Measurements from ENCODE around the gene LAMA2. TPM values are rescaled to one million over a fixed set of nuclear protein-coding genes. Genes with fewer than 3 reads are reported as not detected.

LAMA2 gene
- total RNA-seq, 1 experiment from 2014 or later, result 4.2 TPM

DNA sequence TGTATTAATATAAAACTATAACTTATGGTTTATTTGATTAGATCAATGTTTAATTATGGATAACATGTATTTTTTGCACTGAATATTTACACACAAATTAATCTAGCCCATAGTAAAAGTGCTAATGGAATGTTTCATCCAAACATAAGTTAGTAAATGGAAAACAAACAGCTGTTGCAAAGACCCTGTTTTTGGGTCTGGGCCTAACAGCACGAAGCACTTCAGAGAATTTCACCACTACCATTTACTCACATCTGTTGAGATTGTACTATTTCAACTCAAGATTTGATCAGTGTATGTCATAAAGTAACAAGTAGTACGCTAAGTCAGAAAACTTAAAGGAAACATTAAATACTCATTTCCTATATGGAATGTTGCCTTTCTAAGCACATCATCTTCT is 359.6 kb downstream of the LAMA2 start:
- TF ChIP-seq, protein P1, sequence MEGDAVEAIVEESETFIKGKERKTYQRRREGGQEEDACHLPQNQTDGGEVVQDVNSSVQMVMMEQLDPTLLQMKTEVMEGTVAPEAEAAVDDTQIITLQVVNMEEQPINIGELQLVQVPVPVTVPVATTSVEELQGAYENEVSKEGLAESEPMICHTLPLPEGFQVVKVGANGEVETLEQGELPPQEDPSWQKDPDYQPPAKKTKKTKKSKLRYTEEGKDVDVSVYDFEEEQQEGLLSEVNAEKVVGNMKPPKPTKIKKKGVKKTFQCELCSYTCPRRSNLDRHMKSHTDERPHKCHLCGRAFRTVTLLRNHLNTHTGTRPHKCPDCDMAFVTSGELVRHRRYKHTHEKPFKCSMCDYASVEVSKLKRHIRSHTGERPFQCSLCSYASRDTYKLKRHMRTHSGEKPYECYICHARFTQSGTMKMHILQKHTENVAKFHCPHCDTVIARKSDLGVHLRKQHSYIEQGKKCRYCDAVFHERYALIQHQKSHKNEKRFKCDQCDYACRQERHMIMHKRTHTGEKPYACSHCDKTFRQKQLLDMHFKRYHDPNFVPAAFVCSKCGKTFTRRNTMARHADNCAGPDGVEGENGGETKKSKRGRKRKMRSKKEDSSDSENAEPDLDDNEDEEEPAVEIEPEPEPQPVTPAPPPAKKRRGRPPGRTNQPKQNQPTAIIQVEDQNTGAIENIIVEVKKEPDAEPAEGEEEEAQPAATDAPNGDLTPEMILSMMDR (conservative IDR thresholded peaks at IDR 0.05), result no peak
- Histone ChIP-seq H2BK20ac (ENCODE audit: low read depth, low read length, poor library complexity, severe bottlenecking) (no peak overlapping the region), H2BK15ac (ENCODE audit: low read depth, low read length) (no peak overlapping the region), H3K4me2 (ENCODE audit: insufficient read depth, insufficient read length, low read length) (no peak overlapping the region), H3K9ac (ENCODE audit: extremely low read depth, insufficient read length, low read length) (no peak overlapping the region), H3K14ac (ENCODE audit: insufficient read depth, low read length) (no peak overlapping the region), H3K79me1 (ENCODE audit: insufficient read depth, low read depth, low read length, poor library complexity, severe bottlenecking) (no peaks in the 10 kb centered on the region), H2BK12ac (ENCODE audit: insufficient read length, low read depth, low read length) (no peak overlapping the region), H3K4ac (ENCODE audit: low read depth, low read length) (no peak overlapping the region), H2AK5ac (ENCODE audit: insufficient read length, low read length) (no peak overlapping the region), H4K8ac (replicated peaks; ENCODE audit: insufficient read length, low read depth, low read length) (no peak overlapping the region), H4K20me1 (ENCODE audit: control insufficient read depth, insufficient read depth, insufficient read length) (no peaks in the 10 kb centered on the region), H3K27ac (ENCODE audit: insufficient read length, low read depth, low read length) (no peak overlapping the region), H3K18ac (ENCODE audit: insufficient read length, low read depth, low read length) (no peak overlapping the region), H4K5ac (ENCODE audit: insufficient read length, low read depth, low read length) (no peak overlapping the region), H3K9me3 (ENCODE audit: control insufficient read depth, low read depth, low read length) (no peaks in the 10 kb centered on the region), H3T11ph (ENCODE audit: low read length) (no peak overlapping the region), H3K27me3 (ENCODE audit: insufficient read depth, low read length) (no peaks in the 10 kb centered on the region), H3K23me2 (ENCODE audit: insufficient read length, low read depth, low read length, poor library complexity, severe bottlenecking) (no peaks in the 10 kb centered on the region), H3K4me1 (ENCODE audit: insufficient read depth, low read length) (no peaks in the 10 kb centered on the region), H2AFZ (ENCODE audit: low read length) (no peak overlapping the region), H3K79me2 (ENCODE audit: insufficient read depth, low read length) (no peaks in the 10 kb centered on the region), H3K56ac (ENCODE audit: insufficient read length, low read depth, low read length) (no peak overlapping the region), H4K91ac (ENCODE audit: insufficient read length, low read depth, low read length) (no peak overlapping the region), H2BK120ac (ENCODE audit: low read depth, low read length, poor library complexity, severe bottlenecking) (no peak overlapping the region), H3K23ac (ENCODE audit: insufficient read length, low read depth, low read length) (no peak overlapping the region), H2BK5ac (ENCODE audit: insufficient read length, low read length) (no peak overlapping the region)
- no peaks in the 10 kb centered on the region for H3K9me3 Mint-ChIP-seq
- H3K4me3 Mint-ChIP-seq, result no peak overlapping the region
- H3K27me3 Mint-ChIP-seq (ENCODE audit: low read depth), result no peaks in the 10 kb centered on the region
- no peak overlapping the region for H3K27ac Mint-ChIP-seq
- no peaks in the 10 kb centered on the region for H3K36me3 Mint-ChIP-seq (ENCODE audit: insufficient read depth in 1 of 3, low read depth in 3 of 3)
- no CpG with 5 or more reads among the region's 2 CpGs for WGBS (ENCODE audit: extremely low coverage, insufficient read length, low lambda C conversion rate)
- no peak for DNase-seq
- H3K4me1 Mint-ChIP-seq, result no peaks in the 10 kb centered on the region
